ENCODE results near the gene TSC22D2. TPM values are rescaled to one million over a fixed set of nuclear protein-coding genes. Genes with fewer than 3 reads are reported as not detected.

TSC22D2 gene
- total and polyA plus RNA-seq, 7 donors, result 6.6 to 24.9 (median 14.6) TPM

GRCh38 chr3:150455341-150455740, 47.2 kb downstream of the TSC22D2 start:
- Histone ChIP-seq H3K36me3 (peaks cover 0 to 24% (median 2%) of the 10 kb centered on the region in 4 donors), H3K4me3 (no peak overlapping the region), H3K27me3 (no peaks in the 10 kb centered on the region), H3K4me1 (peaks cover 0 to 37% (median 27%) of the 10 kb centered on the region in 4 donors), H3K9me3 (no peaks in the 10 kb centered on the region), H3K27ac (no peak overlapping the region)
- intact Hi-C loops (cut with DNase I), result no loop called here
- WGBS, 2 donors, result 51 to 77% methylated on average over 1 of the region's 1 CpG
- no peak for TF ChIP-seq POLR2A (IDR thresholded peaks at IDR 0.05)
- TF ChIP-seq POLR2AphosphoS5 (IDR thresholded peaks at IDR 0.05), result no peak
- TF ChIP-seq EP300 (IDR thresholded peaks at IDR 0.05), result no peak
- DNase-seq, result no peak

DNA sequence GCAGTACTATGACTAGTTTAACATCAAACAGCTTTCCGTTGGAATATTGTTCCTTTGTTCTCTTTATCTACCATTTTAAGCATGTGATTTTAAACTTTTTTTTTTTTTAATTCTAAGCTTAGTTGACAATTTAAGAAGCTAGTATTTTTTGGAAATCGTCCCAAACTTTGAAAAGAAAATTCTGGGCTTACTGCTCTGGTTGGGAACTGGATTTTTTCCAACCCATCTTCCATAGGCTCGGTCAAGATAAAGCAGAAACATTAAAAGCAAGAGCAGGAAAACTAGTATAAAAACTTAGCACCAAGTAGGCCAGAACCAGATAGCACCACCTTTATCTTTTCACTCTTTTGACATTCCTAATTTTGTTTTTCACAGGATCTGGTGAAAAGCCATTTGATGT, 49.9 kb downstream of the TSC22D2 start:
- 89 to 94% methylated on average over 3 of the region's 3 CpGs for WGBS, 2 donors
- H3K36me3 ChIP-seq, result peaks cover 0 to 24% (median 2%) of the 10 kb centered on the region in 4 donors
- H3K27ac ChIP-seq, result no peak overlapping the region
- intact Hi-C loops (cut with DNase I), result no loop called here
- peaks cover 0 to 22% (median 14%) of the 10 kb centered on the region in 4 donors for H3K4me1 ChIP-seq
- H3K9me3 ChIP-seq, result no peaks in the 10 kb centered on the region
- TF ChIP-seq EP300 (IDR thresholded peaks at IDR 0.05) (no peak), CTCF (IDR thresholded peaks at IDR 0.05) (no peak), POLR2A (IDR thresholded peaks at IDR 0.05) (no peak), POLR2AphosphoS5 (IDR thresholded peaks at IDR 0.05) (no peak)
- no peak for DNase-seq
- H3K27me3 ChIP-seq, result no peaks in the 10 kb centered on the region
- no peak overlapping the region for H3K4me3 ChIP-seq

GRCh38 chr3:150460484-150460883, 52.4 kb downstream of the TSC22D2 start:
- intact Hi-C loops (cut with DNase I), result no loop called here
- no peaks in the 10 kb centered on the region for H3K9me3 ChIP-seq
- no peak overlapping the region for H3K4me3 ChIP-seq
- 88 to 96% methylated on average over 1 of the region's 1 CpG for WGBS, 2 donors
- no peaks in the 10 kb centered on the region for H3K27me3 ChIP-seq
- DNase-seq, result no peak
- H3K27ac ChIP-seq, result no peak overlapping the region
- H3K4me1 ChIP-seq, result peaks cover 0 to 3% (median 0%) of the 10 kb centered on the region in 4 donors
- peaks cover 0 to 24% (median 2%) of the 10 kb centered on the region in 4 donors for H3K36me3 ChIP-seq
- TF ChIP-seq POLR2A (IDR thresholded peaks at IDR 0.05) (no peak), EP300 (IDR thresholded peaks at IDR 0.05) (no peak)

- Histone ChIP-seq H3K4me3 (no peak overlapping the region), H3K36me3 (peaks cover 0 to 24% (median 2%) of the 10 kb centered on the region in 4 donors), H3K4me1 (no peaks in the 10 kb centered on the region), H3K27ac (no peak overlapping the region), H3K27me3 (no peaks in the 10 kb centered on the region), H3K9me3 (no peaks in the 10 kb centered on the region)
- no peak for DNase-seq
- TF ChIP-seq EP300 (IDR thresholded peaks at IDR 0.05) (no peak), CTCF (IDR thresholded peaks at IDR 0.05) (no peak)
- intact Hi-C loops (cut with DNase I), result no loop called here
- 26 to 68% methylated on average over 4 of the region's 4 CpGs for WGBS, 2 donors
Measured at GRCh38 chr3:150461399-150461798, 53.3 kb downstream of the TSC22D2 start.

GRCh38 chr3:150462108-150462507, 54.0 kb downstream of the TSC22D2 start:
- Histone ChIP-seq H3K36me3 (peaks cover 0 to 22% (median 2%) of the 10 kb centered on the region in 4 donors), H3K4me3 (no peak overlapping the region), H3K9me3 (no peaks in the 10 kb centered on the region), H3K4me1 (no peaks in the 10 kb centered on the region), H3K27me3 (no peaks in the 10 kb centered on the region), H3K27ac (no peak overlapping the region)
- TF ChIP-seq POLR2A (IDR thresholded peaks at IDR 0.05) (no peak), CTCF (IDR thresholded peaks at IDR 0.05) (no peak), POLR2AphosphoS5 (IDR thresholded peaks at IDR 0.05) (peak in 1 of 4 donors; percentile 21)
- WGBS, 2 donors, result 95 to 97% methylated on average over 1 of the region's 1 CpG
- intact Hi-C loops (cut with DNase I), result no loop called here
- no peak for DNase-seq

- H3K36me3 ChIP-seq, result no peaks in the 10 kb centered on the region
- H3K4me1 ChIP-seq, result peaks cover 0 to 8% (median 8%) of the 10 kb centered on the region in 4 donors
Measured at GRCh38 chr3:150464684-150465083, 56.6 kb downstream of the TSC22D2 start.

More at GRCh38 chr3:150464684-150465083, 56.6 kb downstream of the TSC22D2 start:
- DNase-seq, result no peak
- no peaks in the 10 kb centered on the region for H3K27me3 ChIP-seq
- intact Hi-C loops (cut with DNase I), result no loop called here
- no peak overlapping the region for H3K4me3 ChIP-seq
- 88 to 94% methylated on average over 2 of the region's 2 CpGs for WGBS, 2 donors
- TF ChIP-seq POLR2A (IDR thresholded peaks at IDR 0.05) (no peak), CTCF (IDR thresholded peaks at IDR 0.05) (no peak), POLR2AphosphoS5 (IDR thresholded peaks at IDR 0.05) (no peak), EP300 (IDR thresholded peaks at IDR 0.05) (no peak)
- H3K9me3 ChIP-seq, result no peaks in the 10 kb centered on the region
- H3K27ac ChIP-seq, result no peak overlapping the region

Data from sigmoid colon (tissue), 7 donors.